HEK293T (cell line): ENCODE measurements around the gene TNS3.
"Not testable (repeated sequence)": the region's sequence is repeated elsewhere in the genome, so short reads cannot be mapped to it uniquely, and the experiment has no call there.

Experiments used
- CTCF ChIA-PET: fragments of 350-600 bp; formaldehyde crosslinking; extraction: SDS; loops from one replicate; lab custom pipeline; 2021; ENCODE audit warnings: antibody characterized with exemption, inconsistent platforms; lab: Yijun Ruan, JAX
- POLR2A ChIA-PET: fragments of 350-600 bp; formaldehyde crosslinking; extraction: SDS; loops from one replicate; lab custom pipeline; 2020; ENCODE audit warnings: antibody characterized with exemption, inconsistent platforms; lab: Yijun Ruan, JAX
- DNase-seq: peaks from one replicate; pipeline ENCODE4 v3.0.0; 2012; ENCODE audit warnings: mixed read lengths; ENCODE audit errors: extremely low spot score
- ARNT ChIP-seq: fragments of 450-650 bp; IDR thresholded peaks from 2 replicates; pipeline ENCODE4 v1.6.1; 2017; ENCODE audit warnings: mild to moderate bottlenecking
- BHLHE40 ChIP-seq: fragments of 450-650 bp; IDR thresholded peaks from 2 replicates; pipeline ENCODE4 v1.6.1; 2016; ENCODE audit warnings: mild to moderate bottlenecking, moderate library complexity, borderline replicate concordance
- CTBP1 ChIP-seq: fragments of 450-650 bp; IDR thresholded peaks from 2 replicates; pipeline ENCODE4 v1.6.1; 2016; ENCODE audit warnings: borderline replicate concordance
- ELF4 ChIP-seq: fragments of 450-650 bp; IDR thresholded peaks from 2 replicates; pipeline ENCODE4 v1.6.1; 2017; ENCODE audit warnings: antibody characterized with exemption
- FOXA1 ChIP-seq: fragments of 450-650 bp; IDR thresholded peaks from 2 replicates; pipeline ENCODE4 v1.6.1; 2016; ENCODE audit warnings: mild to moderate bottlenecking
- FOXK2 ChIP-seq: fragments of 450-650 bp; IDR thresholded peaks from 2 replicates; pipeline ENCODE4 v1.6.1; 2016; ENCODE audit warnings: mild to moderate bottlenecking
- FOXM1 ChIP-seq: fragments of 450-650 bp; IDR thresholded peaks from 2 replicates; pipeline ENCODE4 v1.6.1; 2017; ENCODE audit warnings: mild to moderate bottlenecking, borderline replicate concordance
- HDGF ChIP-seq: fragments of 450-650 bp; IDR thresholded peaks from 2 replicates; pipeline ENCODE4 v1.6.1; 2017; ENCODE audit warnings: antibody characterized with exemption, borderline replicate concordance
- L3MBTL2 ChIP-seq: fragments of 450-650 bp; conservative IDR thresholded peaks from 2 replicates; pipeline ENCODE4 v1.6.1; 2016; ENCODE audit warnings: mild to moderate bottlenecking
- LEF1 ChIP-seq: fragments of 450-650 bp; IDR thresholded peaks from 2 replicates; pipeline ENCODE4 v1.6.1; 2017; ENCODE audit warnings: mild to moderate bottlenecking, borderline replicate concordance
- NFRKB ChIP-seq: fragments of 450-650 bp; IDR thresholded peaks from 2 replicates; pipeline ENCODE4 v1.6.1; 2016; ENCODE audit warnings: mild to moderate bottlenecking, moderate library complexity
- SP1 ChIP-seq: fragments of 450-650 bp; IDR thresholded peaks from 2 replicates; pipeline ENCODE4 v1.6.1; 2017
- SUZ12 ChIP-seq: fragments of 450-650 bp; IDR thresholded peaks from 2 replicates; pipeline ENCODE4 v1.6.1; 2016; ENCODE audit warnings: mild to moderate bottlenecking
- TARDBP ChIP-seq: fragments of 450-650 bp; IDR thresholded peaks from 2 replicates; pipeline ENCODE4 v1.6.1; 2016
- ZNF384 ChIP-seq: fragments of 450-650 bp; IDR thresholded peaks from 2 replicates; pipeline ENCODE4 v1.6.1; 2016
- TF ChIP-seq, protein P1 (sequence below): fragments of 450-650 bp; IDR thresholded peaks from 2 replicates; pipeline ENCODE4 v1.6.1; 2016

Gene TNS3

DNA sequence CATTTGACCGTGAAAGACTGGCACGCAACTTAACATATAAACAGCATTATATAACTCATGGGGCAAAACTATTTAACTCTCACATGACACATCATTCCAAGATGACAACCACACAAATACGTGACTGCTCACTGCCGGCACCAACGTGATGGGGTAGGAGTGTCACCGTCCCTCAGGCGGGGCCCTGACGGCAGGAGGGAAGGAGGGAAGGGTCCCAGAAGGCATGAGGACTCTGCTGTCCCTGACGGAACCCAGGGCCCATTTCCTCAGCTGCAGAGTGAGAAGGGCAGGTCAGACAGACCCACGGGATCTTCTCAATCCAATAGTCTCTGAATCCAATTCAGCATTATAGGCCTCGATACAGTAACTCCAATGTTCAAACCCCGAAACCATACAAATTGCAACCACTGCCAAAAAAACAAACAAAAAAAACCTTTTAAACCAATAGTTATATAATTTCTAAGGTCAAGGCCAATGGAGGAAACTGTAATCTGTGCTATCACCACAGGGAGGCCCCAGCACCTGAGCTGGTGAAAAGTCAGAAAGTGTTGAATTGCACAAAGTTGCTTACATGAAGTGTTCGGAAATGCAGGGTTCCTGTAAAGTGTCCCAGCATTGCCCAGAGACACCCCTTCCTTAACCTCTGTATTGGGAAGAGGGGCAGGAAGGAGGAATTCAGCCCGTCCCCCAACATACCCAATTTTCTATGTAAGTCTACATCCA lies 137.4 kb downstream of the TNS3 start:
- no peak for TF ChIP-seq CTBP1
- ChIA-PET POLR2A (no interaction called here), CTCF (interaction anchor here (0.7 to 1.6 kb wide), 3 partner anchors 9 to 348 kb away, joined by 3 to 4 read pairs (median 3); no protein-coding TSS in a partner anchor)
- no peak for DNase-seq

DNA sequence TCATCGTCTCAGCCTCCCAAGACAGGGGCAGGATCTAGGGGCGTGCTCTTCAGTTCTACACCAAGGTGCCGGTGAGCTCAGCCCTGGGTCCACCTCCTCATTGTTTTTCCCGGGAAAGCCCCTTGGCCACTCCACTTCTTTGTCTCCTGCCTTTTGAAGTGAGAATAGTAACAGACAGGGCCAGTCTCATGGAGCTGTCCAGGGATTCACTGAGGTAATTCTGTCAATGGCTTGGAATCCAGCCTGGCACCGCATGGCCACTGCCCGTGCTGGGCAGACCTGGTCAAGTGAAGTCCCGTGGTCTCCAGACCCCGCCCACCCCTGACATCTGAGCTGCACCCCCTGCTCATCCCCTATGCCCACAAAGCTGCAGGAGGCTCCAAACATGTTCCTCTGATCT lies 138.9 kb downstream of the TNS3 start:
- TF ChIP-seq LEF1 (no peak), FOXM1 (no peak), ARNT (no peak), SP1 (no peak), L3MBTL2 (no peak), FOXK2 (no peak)
- TF ChIP-seq, protein P1, sequence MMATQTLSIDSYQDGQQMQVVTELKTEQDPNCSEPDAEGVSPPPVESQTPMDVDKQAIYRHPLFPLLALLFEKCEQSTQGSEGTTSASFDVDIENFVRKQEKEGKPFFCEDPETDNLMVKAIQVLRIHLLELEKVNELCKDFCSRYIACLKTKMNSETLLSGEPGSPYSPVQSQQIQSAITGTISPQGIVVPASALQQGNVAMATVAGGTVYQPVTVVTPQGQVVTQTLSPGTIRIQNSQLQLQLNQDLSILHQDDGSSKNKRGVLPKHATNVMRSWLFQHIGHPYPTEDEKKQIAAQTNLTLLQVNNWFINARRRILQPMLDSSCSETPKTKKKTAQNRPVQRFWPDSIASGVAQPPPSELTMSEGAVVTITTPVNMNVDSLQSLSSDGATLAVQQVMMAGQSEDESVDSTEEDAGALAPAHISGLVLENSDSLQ: no peak
- POLR2A ChIA-PET: no interaction called here
- no peak for DNase-seq
- CTCF ChIA-PET: no interaction called here

DNA sequence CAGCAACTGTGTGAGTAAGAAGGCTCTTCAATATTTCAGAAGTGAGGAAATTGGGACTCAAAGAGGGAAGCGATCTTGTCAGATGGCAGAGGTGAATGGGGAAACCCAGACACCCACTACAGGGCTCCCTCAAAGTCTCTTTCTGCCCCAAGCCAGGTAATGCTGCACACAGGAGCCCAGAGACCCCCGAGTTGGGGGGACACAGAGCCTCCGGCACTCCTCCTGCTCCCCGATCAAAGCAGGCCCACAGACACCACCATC lies 139.4 kb downstream of the TNS3 start:
- DNase-seq: no peak
- no peak for TF ChIP-seq ZNF384
- ChIA-PET CTCF (no interaction called here), POLR2A (no interaction called here)

DNA sequence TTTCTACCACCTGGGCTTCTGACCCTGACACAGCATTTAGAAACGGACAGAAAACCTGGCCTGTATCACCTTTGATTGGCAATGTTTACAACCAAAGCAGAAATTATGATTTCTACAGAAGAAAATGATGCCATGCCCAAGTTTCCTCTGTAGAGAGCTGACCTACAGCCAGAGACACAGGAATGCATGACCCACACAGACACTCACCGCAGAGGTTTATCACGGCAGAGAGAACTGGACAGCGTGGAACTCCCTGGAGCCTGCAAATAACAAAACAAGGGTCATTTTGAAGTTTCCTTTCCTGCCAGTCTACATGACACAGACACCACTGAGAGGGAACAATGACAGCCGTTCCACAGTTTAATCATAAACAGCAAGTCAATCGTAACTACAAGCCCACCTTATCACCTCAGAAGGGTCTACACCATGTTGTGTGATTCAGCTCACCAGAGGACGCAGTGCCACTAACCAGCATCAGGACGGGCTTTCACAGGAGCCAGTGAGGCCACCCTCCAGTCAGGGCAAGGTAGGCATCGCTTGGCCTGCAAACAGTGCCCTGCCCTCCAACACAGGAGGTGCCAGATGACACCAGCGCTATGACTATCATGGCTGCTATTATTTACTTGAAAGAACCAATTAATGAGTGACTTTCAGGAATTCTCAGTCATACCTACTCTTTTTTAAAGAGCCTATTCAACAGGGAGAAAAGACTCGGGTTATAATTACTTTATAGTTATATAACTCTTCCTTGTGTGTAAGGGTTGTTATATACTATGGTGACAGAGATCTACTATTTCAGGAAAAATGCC lies 139.9 kb downstream of the TNS3 start:
- ChIA-PET CTCF (no interaction called here), POLR2A (no interaction called here)
- TF ChIP-seq FOXM1 (no peak), FOXA1 (no peak), ZNF384 (no peak), FOXK2 (no peak), NFRKB (no peak), CTBP1 (no peak), LEF1 (no peak), HDGF (no peak), BHLHE40 (no peak), L3MBTL2 (no peak), SUZ12 (no peak), ELF4 (no peak), ARNT (no peak), SP1 (no peak)
- TF ChIP-seq, protein P1: no peak
- DNase-seq: no peak

DNA sequence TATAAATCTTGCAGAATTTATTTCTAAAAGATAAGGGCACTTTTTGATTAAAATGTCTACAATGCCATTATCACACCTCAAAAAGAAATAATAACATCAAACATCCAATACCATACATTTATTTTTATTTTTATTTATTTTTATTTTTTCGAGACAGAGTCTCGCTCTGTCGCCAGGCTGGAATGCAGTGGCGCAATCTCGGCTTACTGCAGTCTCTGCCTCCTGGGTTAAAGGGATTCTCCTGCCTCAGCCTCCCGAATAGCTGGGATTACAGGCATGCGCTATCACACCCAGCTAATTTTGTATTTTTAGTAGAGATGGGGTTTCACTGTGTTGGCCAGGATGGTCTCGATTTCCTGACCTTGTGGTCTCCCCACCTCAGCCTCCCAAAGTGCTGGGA lies 140.9 kb downstream of the TNS3 start:
- DNase-seq, CTCF ChIA-PET, POLR2A ChIA-PET: not testable (repeated sequence)

DNA sequence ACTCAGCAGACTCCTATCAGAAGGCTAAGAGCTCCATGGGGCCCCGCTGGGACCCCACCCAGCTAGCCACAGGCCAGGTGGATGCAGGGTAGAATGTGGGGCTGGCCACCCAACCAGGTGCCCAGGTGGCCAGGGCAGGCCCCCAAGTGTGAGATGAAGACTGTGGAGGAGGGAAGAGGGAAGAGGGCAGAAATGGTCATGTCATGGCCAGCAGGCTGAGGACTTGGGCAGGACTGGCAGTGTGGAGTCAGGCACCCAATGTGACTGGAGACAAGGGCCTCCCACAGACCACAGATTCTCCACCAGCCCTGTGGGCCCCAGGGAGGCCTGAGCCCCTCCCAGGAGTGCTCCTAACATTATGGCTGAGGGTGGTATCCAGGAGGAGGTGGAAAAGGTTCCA lies 141.6 kb downstream of the TNS3 start:
- TF ChIP-seq NFRKB: no peak
- TF ChIP-seq TARDBP: no peak
- TF ChIP-seq, protein P1: no peak
- no peak for TF ChIP-seq FOXM1
- no peak for TF ChIP-seq FOXK2
- TF ChIP-seq BHLHE40: no peak
- TF ChIP-seq ZNF384: no peak
- TF ChIP-seq FOXA1: no peak
- no peak for TF ChIP-seq ARNT
- no peak for TF ChIP-seq L3MBTL2
- TF ChIP-seq HDGF: no peak
- TF ChIP-seq SP1: no peak
- TF ChIP-seq SUZ12: no peak
- TF ChIP-seq ELF4: no peak
- no peak for TF ChIP-seq LEF1
- CTCF ChIA-PET: no interaction called here
- POLR2A ChIA-PET: no interaction called here
- no peak for DNase-seq

DNA sequence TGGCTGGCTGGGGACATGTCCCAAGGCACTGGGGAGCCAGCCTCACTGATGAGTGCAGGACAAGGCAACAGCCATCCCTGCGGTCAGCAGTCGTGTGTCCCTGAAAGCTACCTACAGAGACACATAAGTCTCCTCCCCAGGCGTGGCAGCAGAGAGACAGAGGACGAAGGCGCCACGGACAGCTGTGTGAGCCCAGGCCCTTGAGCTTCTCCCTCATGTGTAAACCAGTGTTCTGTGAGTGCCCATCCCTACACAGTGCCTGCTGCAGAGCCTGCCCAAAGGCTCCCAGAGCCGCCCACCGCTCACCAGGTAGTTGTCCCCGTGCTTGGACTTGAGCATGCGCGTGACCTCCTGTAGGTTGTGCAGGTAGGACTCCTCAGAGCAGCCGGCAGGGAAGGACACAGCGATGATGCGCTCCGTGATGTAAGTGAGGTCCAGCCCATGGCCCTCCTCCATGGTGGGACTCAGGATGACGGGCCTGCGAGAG lies 142.7 kb downstream of the TNS3 start:
- no peak for DNase-seq
- ChIA-PET CTCF (no interaction called here), POLR2A (no interaction called here)
- TF ChIP-seq ELF4 (no peak), ZNF384 (no peak), TARDBP (no peak), SUZ12 (no peak), SP1 (no peak), LEF1 (no peak), HDGF (no peak), FOXM1 (no peak)
